22Rv1 (cell line): ENCODE results near the gene CCL22.

Experiments
- ZFX ChIP-seq: fragments of 450-650 bp; IDR thresholded peaks from 2 replicates; pipeline ENCODE4 v1.6.1; 2017; ENCODE audit warnings: antibody characterized with exemption, borderline replicate concordance
- TF ChIP-seq, protein P1 (sequence below): fragments of 450-650 bp; IDR thresholded peaks from 2 replicates; pipeline ENCODE4 v1.5.1; 2017; ENCODE audit warnings: mild to moderate bottlenecking

DNA sequence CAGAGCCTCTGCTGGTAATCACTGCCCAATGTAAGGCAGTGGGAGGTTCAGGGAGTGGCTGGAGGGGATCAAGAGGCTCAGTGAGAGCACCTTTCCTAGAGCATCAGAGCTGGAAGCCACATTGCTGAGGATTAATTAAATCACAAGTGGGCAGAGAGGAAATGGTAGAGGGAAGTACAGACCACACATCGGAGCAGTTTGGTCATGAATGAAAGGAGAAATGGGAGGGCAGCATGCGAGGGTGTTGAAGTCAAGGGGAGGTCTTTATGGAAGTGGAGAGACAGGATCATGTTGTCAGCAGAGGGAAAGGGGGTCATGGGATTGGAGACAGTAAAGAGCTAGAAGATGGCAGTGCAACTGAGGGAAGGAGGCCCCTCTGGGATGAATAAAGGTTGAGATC is 48.3 kb downstream of the CCL22 start:
- TF ChIP-seq, protein P1, sequence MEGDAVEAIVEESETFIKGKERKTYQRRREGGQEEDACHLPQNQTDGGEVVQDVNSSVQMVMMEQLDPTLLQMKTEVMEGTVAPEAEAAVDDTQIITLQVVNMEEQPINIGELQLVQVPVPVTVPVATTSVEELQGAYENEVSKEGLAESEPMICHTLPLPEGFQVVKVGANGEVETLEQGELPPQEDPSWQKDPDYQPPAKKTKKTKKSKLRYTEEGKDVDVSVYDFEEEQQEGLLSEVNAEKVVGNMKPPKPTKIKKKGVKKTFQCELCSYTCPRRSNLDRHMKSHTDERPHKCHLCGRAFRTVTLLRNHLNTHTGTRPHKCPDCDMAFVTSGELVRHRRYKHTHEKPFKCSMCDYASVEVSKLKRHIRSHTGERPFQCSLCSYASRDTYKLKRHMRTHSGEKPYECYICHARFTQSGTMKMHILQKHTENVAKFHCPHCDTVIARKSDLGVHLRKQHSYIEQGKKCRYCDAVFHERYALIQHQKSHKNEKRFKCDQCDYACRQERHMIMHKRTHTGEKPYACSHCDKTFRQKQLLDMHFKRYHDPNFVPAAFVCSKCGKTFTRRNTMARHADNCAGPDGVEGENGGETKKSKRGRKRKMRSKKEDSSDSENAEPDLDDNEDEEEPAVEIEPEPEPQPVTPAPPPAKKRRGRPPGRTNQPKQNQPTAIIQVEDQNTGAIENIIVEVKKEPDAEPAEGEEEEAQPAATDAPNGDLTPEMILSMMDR = no peak
- TF ChIP-seq ZFX = no peak
